HUES64 (cell line): ENCODE data around the gene DOCK4.

Source experiments
- H3K27ac ChIP-seq: 2 replicates; pipeline ENCODE4 v1.7.0; 2013; ENCODE audit warnings: low read depth, low read length, inconsistent platforms
- H3K27me3 ChIP-seq: 2 replicates; pipeline ENCODE4 v1.6.1; 2013; ENCODE audit warnings: mild to moderate bottlenecking, low read length; ENCODE audit not compliant: insufficient read depth
- H3K36me3 ChIP-seq: 2 replicates; pipeline ENCODE4 v1.6.1; 2013; ENCODE audit warnings: mild to moderate bottlenecking, low read length; ENCODE audit not compliant: insufficient read depth
- H3K4me1 ChIP-seq: 2 replicates; pipeline ENCODE4 v1.6.1; 2013; ENCODE audit warnings: mild to moderate bottlenecking, low read length, moderate library complexity; ENCODE audit not compliant: insufficient read depth
- H3K4me3 ChIP-seq: 2 replicates; pipeline ENCODE4 v1.5.1; 2013; ENCODE audit warnings: mild to moderate bottlenecking, low read length, moderate library complexity
- H3K9ac ChIP-seq: 2 replicates; pipeline ENCODE4 v1.6.1; 2013; ENCODE audit warnings: mild to moderate bottlenecking, low read depth, low read length
- H3K9me3 ChIP-seq: 2 replicates; pipeline ENCODE4 v1.6.1; 2013; ENCODE audit warnings: low read depth, low read length; ENCODE audit not compliant: insufficient read depth
- WGBS: fragments of 150-250, 120-280 bp; methylation state at CpG from one replicate; pipeline ENCODE4 v1.1.7; 2013; ENCODE audit warnings: missing lambda C conversion rate; 5-methylcytosine and 5-hydroxymethylcytosine counted together

Gene DOCK4

DNA sequence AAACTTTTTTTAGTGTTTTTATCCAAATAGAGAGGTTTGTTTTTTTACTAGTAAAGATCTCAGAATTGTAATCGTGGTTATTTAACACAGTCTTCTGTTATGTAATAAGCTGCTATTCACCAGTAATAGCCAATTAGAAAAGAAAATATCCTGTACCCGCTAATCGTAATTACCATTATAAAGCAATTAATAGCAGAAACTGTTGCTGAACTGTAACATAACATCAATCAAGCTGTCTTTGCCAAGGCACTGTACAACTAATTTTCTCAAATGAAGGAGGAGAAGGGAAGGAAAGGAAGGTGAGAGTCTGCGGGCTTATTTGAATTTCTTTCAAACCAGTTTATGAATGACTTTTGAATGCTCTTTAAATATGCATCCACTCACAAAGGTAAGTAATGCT, 9.6 kb upstream of the DOCK4 start:
- 74% methylated on average over 2 of the region's 4 CpGs for WGBS

DNA sequence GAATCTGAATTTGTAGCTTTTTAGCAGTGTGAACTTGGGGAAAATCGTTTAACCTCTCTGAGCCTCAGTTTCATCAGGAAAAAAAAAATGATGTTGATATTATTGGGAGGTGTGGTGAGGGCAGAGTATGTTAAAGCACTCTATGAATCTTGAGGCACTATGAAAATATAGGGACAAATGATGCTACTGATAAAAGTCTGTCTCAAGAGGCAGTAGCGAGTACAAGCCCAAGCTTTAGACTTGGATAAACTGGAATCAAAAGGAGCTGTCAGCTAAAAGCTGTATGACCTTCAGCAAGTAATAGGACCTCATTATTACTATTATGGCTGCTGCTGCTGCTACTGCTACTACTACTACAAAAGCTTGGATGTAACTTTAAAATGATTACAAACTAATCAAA, 8.7 kb upstream of the DOCK4 start:
- no peaks in the 10 kb centered on the region for H3K9me3 ChIP-seq
- H3K27ac ChIP-seq, result no peak overlapping the region
- H3K4me3 ChIP-seq, result no peak overlapping the region
- H3K9ac ChIP-seq, result no peak overlapping the region
- H3K4me1 ChIP-seq, result peaks cover 10% of the 10 kb centered on the region
- H3K27me3 ChIP-seq, result no peaks in the 10 kb centered on the region
- WGBS, result 86% methylated on average over 2 of the region's 2 CpGs
- no peaks in the 10 kb centered on the region for H3K36me3 ChIP-seq

More for the DNA sequence above, 9.6 kb upstream of the DOCK4 start:
- H3K9ac ChIP-seq, result no peak overlapping the region
- no peaks in the 10 kb centered on the region for H3K36me3 ChIP-seq
- H3K27me3 ChIP-seq, result no peaks in the 10 kb centered on the region
- no peaks in the 10 kb centered on the region for H3K9me3 ChIP-seq
- no peak overlapping the region for H3K4me3 ChIP-seq
- no peak overlapping the region for H3K27ac ChIP-seq
- peaks cover 10% of the 10 kb centered on the region for H3K4me1 ChIP-seq

DNA sequence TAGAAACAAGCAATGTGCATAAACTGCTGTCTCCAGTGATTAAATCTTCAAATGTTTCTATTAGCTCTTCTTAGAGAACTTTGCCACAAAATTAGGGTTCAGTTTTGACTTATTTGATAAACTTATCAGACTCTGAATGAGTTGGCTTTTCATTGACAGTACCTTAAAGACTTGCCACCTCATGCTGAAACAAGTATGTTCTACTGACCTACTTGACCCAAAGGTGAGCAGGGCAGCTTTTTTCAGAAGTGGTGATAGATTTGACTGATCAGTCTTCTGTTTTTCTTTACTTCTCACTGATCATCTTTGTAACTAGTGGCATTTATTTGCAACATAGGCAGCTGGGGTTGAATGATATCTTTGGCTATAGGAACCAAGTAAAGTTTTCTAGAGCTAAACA, 8.1 kb upstream of the DOCK4 start:
- Histone ChIP-seq H3K4me1 (peaks cover 14% of the 10 kb centered on the region), H3K9me3 (no peaks in the 10 kb centered on the region), H3K27me3 (no peaks in the 10 kb centered on the region), H3K4me3 (no peak overlapping the region), H3K36me3 (no peaks in the 10 kb centered on the region), H3K27ac (no peak overlapping the region), H3K9ac (no peak overlapping the region)

- H3K36me3 ChIP-seq, result no peaks in the 10 kb centered on the region
These were observed 7.5 kb upstream of the DOCK4 start for GRCh38 chr7:112213735-112214134.

DNA sequence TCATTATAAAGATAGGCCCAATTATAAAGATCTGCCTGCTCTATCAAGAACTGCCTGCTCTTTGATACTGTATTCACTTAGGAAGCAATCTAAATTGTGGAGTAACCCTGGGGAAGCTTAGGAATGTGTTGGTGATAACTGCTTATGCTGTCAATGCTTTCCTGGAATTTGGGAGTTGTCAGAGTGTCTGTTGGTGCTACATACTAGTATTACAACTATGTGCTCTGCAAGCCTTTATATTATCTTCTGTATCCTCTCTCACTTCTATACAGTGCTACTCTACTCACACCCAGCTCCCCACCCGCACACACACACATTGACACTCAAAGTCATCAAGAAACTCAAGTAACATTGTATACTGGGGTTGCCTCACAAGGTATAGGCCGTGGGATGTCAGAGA, 6.4 kb upstream of the DOCK4 start:
- H3K4me3 ChIP-seq, result no peak overlapping the region
- no peak overlapping the region for H3K9ac ChIP-seq
- H3K9me3 ChIP-seq, result no peaks in the 10 kb centered on the region
- H3K36me3 ChIP-seq, result no peaks in the 10 kb centered on the region
- H3K27me3 ChIP-seq, result no peaks in the 10 kb centered on the region
- peaks cover 14% of the 10 kb centered on the region for H3K4me1 ChIP-seq
- H3K27ac ChIP-seq, result no peak overlapping the region
- 100% methylated on average over 2 of the region's 2 CpGs for WGBS

More at GRCh38 chr7:112213735-112214134, 7.5 kb upstream of the DOCK4 start:
- no peak overlapping the region for H3K4me3 ChIP-seq
- H3K27me3 ChIP-seq, result no peaks in the 10 kb centered on the region
- peaks cover 14% of the 10 kb centered on the region for H3K4me1 ChIP-seq
- no peaks in the 10 kb centered on the region for H3K9me3 ChIP-seq
- 86% methylated on average over 1 of the region's 1 CpG for WGBS
- H3K9ac ChIP-seq, result no peak overlapping the region
- H3K27ac ChIP-seq, result no peak overlapping the region

GRCh38 chr7:112211348-112211907, 5.2 kb upstream of the DOCK4 start:
- Histone ChIP-seq H3K4me3 (no peak overlapping the region), H3K9me3 (no peaks in the 10 kb centered on the region), H3K36me3 (no peaks in the 10 kb centered on the region), H3K27me3 (no peaks in the 10 kb centered on the region), H3K27ac (no peak overlapping the region), H3K4me1 (peaks cover 14% of the 10 kb centered on the region), H3K9ac (no peak overlapping the region)
- 75% methylated on average over 1 of the region's 1 CpG for WGBS

- H3K27me3 ChIP-seq, result no peaks in the 10 kb centered on the region
- H3K4me1 ChIP-seq, result peaks cover 20% of the 10 kb centered on the region
- H3K27ac ChIP-seq, result no peak overlapping the region
- no peak overlapping the region for H3K9ac ChIP-seq
- no peaks in the 10 kb centered on the region for H3K36me3 ChIP-seq
- H3K9me3 ChIP-seq, result no peaks in the 10 kb centered on the region
- WGBS, result 95% methylated on average over 6 of the region's 6 CpGs
- peak overlapping the region; percentile 99 for H3K4me3 ChIP-seq
These were observed 1.6 kb upstream of the DOCK4 start for GRCh38 chr7:112207765-112208164.

- H3K4me1 ChIP-seq, result peaks cover 21% of the 10 kb centered on the region
- 2% methylated on average over 14 of the region's 14 CpGs for WGBS
- H3K36me3 ChIP-seq, result no peaks in the 10 kb centered on the region
- H3K4me3 ChIP-seq, result peak overlapping the region; percentile 99
- no peaks in the 10 kb centered on the region for H3K27me3 ChIP-seq
- peak overlapping the region; percentile 81 for H3K9ac ChIP-seq
- no peaks in the 10 kb centered on the region for H3K9me3 ChIP-seq
- H3K27ac ChIP-seq, result peak overlapping the region; percentile 61
These were observed 893 bp upstream of the DOCK4 start for GRCh38 chr7:112206991-112207592.

GRCh38 chr7:112205343-112206237, 609 bp downstream of the DOCK4 start:
- no peaks in the 10 kb centered on the region for H3K27me3 ChIP-seq
- H3K9me3 ChIP-seq, result no peaks in the 10 kb centered on the region
- no peaks in the 10 kb centered on the region for H3K36me3 ChIP-seq
- H3K4me1 ChIP-seq, result peaks cover 21% of the 10 kb centered on the region
- H3K4me3 ChIP-seq, result peak overlapping the region; percentile 99
- WGBS, result under 1% methylated on average over 65 of the region's 69 CpGs
- H3K27ac ChIP-seq, result peak overlapping the region; percentile 72; the same call in 1 of the 2 replicates
- H3K9ac ChIP-seq, result peak overlapping the region; percentile 85

- Histone ChIP-seq H3K27ac (no peak overlapping the region; the same call in 1 of the 2 replicates), H3K36me3 (no peaks in the 10 kb centered on the region), H3K4me3 (peak overlapping the region; percentile 99), H3K4me1 (peaks cover 21% of the 10 kb centered on the region), H3K9ac (peak overlapping the region; percentile 85), H3K9me3 (no peaks in the 10 kb centered on the region), H3K27me3 (no peaks in the 10 kb centered on the region)
- under 1% methylated on average over 11 of the region's 14 CpGs for WGBS
These were observed 1.5 kb downstream of the DOCK4 start for GRCh38 chr7:112204499-112205342.
